Transverse colon (tissue), 4 donors: ENCODE data around the gene DIRAS2.

Source experiments
- CTCF ChIP-seq, 5 experiments: fragments of 200-600 bp in 3 of 5; fragments of 450-650 bp in 2 of 5; sonication (generic) in 3 of 5; IDR thresholded peaks; 1 replicate in 2 of 5; 2 replicates in 3 of 5; pipeline ENCODE4 v1.5.1; 2016 to 2017; ENCODE audit warnings: antibody characterized with exemption in 5 of 5, inconsistent platforms in 3 of 5, mild to moderate bottlenecking in 2 of 5, moderate library complexity in 1 of 5
- EP300 ChIP-seq: sonication (generic); formaldehyde crosslinking; IDR thresholded peaks from one replicate; pipeline ENCODE4 v1.6.1; 2017; ENCODE audit warnings: antibody characterized with exemption, low read depth
- POLR2A ChIP-seq: fragments of 450-650 bp; IDR thresholded peaks from one replicate; pipeline ENCODE4 v1.6.1; 2016; ENCODE audit warnings: antibody characterized with exemption, mild to moderate bottlenecking, moderate library complexity
- POLR2AphosphoS5 ChIP-seq, 3 donors: sonication (generic); formaldehyde crosslinking; IDR thresholded peaks; one replicate each; pipeline ENCODE4 v1.6.1; 2016; ENCODE audit warnings: antibody characterized with exemption in 3 of 3

GRCh38 chr9:90579181-90579580, 63.4 kb downstream of the DIRAS2 start:
- TF ChIP-seq POLR2AphosphoS5 (IDR thresholded peaks at IDR 0.05) = no peak
- TF ChIP-seq CTCF (IDR thresholded peaks at IDR 0.05) = no peak
- no peak for TF ChIP-seq POLR2A
- TF ChIP-seq EP300 = no peak
